SK-N-SH (cell line): ENCODE data around the gene BTBD2.

ENCODE experiments used
- CHD2 ChIP-seq: fragments of 150-350 bp; IDR thresholded peaks from 2 replicates; pipeline ENCODE4 v1.6.1; 2018; ENCODE audit warnings: low read length; ENCODE audit not compliant: partially characterized antibody
- EZH2phosphoT487 ChIP-seq: fragments of 200-600 bp; sonication (generic); IDR thresholded peaks from 2 replicates; pipeline ENCODE4 v1.6.1; 2017; ENCODE audit warnings: low read depth, mixed run types, mild to moderate bottlenecking, antibody characterized with exemption, moderate library complexity, borderline replicate concordance
- MXI1 ChIP-seq: IDR thresholded peaks from 2 replicates; pipeline ENCODE4 v1.6.1; 2012; ENCODE audit warnings: mild to moderate bottlenecking, low read depth, low read length, improper control_type of control experiment
- NFIC ChIP-seq: IDR thresholded peaks from 2 replicates; pipeline ENCODE4 v1.4.0; 2012; ENCODE audit warnings: borderline replicate concordance
- POLR2AphosphoS5 ChIP-seq: IDR thresholded peaks from 2 replicates; pipeline ENCODE4 v1.6.1; 2012; ENCODE audit warnings: low read depth, low read length
- RAD21 ChIP-seq: IDR thresholded peaks from 2 replicates; pipeline ENCODE4 v1.6.1; 2012; ENCODE audit warnings: mild to moderate bottlenecking, low read length
- RFX5 ChIP-seq: IDR thresholded peaks from 2 replicates; pipeline ENCODE4 v1.6.1; 2012; ENCODE audit warnings: mild to moderate bottlenecking, improper control_type of control experiment, low read length
- SMC3 ChIP-seq: IDR thresholded peaks from 2 replicates; pipeline ENCODE4 v1.6.1; 2012; ENCODE audit warnings: low read depth, low read length, improper control_type of control experiment
- TAF1 ChIP-seq: IDR thresholded peaks from 2 replicates; pipeline ENCODE4 v1.6.1; 2012; ENCODE audit warnings: low read depth, mild to moderate bottlenecking, low read length, moderate library complexity, borderline replicate concordance
- TF ChIP-seq, protein P1 (sequence below): fragments of 200-600 bp; sonication (generic); IDR thresholded peaks from 2 replicates; pipeline ENCODE4 v1.6.1; 2017; ENCODE audit warnings: antibody characterized with exemption, mild to moderate bottlenecking, moderate library complexity
- TF ChIP-seq, protein P2 (sequence below): fragments of 150-350 bp; IDR thresholded peaks from 2 replicates; pipeline ENCODE4 v1.6.1; 2017; ENCODE audit warnings: antibody characterized with exemption, low read length, low read depth, borderline replicate concordance
- TF ChIP-seq, protein P3 (sequence below): IDR thresholded peaks from 2 replicates; pipeline ENCODE4 v1.6.1; 2012; ENCODE audit warnings: mild to moderate bottlenecking, low read depth, low read length, moderate library complexity
- TF ChIP-seq, protein P4 (sequence below): IDR thresholded peaks from 2 replicates; pipeline ENCODE4; 2012

DNA sequence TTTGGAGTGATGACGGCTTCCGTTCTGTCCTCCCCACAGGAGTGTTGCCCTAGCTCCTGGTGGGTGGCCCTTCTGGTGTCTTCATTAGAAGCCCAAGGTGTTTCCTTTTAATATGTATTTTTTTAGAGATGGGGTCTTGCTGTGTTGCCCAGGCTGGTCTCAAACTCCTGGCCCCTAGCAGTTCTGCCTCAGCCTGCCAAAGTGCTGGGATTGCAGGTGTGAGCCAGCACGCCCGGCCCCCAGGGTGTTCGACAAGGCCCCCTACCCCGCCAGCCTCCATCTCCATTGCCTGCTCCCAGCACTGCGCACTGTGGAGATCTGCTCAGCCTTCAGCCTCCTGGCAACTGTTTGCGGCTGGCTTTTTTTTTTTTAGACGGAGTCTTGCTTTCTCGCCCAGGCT, 31.2 kb downstream of the BTBD2 start:
- TF ChIP-seq, protein P1, sequence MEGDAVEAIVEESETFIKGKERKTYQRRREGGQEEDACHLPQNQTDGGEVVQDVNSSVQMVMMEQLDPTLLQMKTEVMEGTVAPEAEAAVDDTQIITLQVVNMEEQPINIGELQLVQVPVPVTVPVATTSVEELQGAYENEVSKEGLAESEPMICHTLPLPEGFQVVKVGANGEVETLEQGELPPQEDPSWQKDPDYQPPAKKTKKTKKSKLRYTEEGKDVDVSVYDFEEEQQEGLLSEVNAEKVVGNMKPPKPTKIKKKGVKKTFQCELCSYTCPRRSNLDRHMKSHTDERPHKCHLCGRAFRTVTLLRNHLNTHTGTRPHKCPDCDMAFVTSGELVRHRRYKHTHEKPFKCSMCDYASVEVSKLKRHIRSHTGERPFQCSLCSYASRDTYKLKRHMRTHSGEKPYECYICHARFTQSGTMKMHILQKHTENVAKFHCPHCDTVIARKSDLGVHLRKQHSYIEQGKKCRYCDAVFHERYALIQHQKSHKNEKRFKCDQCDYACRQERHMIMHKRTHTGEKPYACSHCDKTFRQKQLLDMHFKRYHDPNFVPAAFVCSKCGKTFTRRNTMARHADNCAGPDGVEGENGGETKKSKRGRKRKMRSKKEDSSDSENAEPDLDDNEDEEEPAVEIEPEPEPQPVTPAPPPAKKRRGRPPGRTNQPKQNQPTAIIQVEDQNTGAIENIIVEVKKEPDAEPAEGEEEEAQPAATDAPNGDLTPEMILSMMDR, result no peak
- TF ChIP-seq SMC3 (no peak), RFX5 (no peak), CHD2 (no peak), EZH2phosphoT487 (no peak), RAD21 (no peak), NFIC (no peak), POLR2AphosphoS5 (no peak), MXI1 (no peak), TAF1 (no peak)
- TF ChIP-seq, protein P2, sequence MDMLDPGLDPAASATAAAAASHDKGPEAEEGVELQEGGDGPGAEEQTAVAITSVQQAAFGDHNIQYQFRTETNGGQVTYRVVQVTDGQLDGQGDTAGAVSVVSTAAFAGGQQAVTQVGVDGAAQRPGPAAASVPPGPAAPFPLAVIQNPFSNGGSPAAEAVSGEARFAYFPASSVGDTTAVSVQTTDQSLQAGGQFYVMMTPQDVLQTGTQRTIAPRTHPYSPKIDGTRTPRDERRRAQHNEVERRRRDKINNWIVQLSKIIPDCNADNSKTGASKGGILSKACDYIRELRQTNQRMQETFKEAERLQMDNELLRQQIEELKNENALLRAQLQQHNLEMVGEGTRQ, result no peak
- TF ChIP-seq, protein P3, sequence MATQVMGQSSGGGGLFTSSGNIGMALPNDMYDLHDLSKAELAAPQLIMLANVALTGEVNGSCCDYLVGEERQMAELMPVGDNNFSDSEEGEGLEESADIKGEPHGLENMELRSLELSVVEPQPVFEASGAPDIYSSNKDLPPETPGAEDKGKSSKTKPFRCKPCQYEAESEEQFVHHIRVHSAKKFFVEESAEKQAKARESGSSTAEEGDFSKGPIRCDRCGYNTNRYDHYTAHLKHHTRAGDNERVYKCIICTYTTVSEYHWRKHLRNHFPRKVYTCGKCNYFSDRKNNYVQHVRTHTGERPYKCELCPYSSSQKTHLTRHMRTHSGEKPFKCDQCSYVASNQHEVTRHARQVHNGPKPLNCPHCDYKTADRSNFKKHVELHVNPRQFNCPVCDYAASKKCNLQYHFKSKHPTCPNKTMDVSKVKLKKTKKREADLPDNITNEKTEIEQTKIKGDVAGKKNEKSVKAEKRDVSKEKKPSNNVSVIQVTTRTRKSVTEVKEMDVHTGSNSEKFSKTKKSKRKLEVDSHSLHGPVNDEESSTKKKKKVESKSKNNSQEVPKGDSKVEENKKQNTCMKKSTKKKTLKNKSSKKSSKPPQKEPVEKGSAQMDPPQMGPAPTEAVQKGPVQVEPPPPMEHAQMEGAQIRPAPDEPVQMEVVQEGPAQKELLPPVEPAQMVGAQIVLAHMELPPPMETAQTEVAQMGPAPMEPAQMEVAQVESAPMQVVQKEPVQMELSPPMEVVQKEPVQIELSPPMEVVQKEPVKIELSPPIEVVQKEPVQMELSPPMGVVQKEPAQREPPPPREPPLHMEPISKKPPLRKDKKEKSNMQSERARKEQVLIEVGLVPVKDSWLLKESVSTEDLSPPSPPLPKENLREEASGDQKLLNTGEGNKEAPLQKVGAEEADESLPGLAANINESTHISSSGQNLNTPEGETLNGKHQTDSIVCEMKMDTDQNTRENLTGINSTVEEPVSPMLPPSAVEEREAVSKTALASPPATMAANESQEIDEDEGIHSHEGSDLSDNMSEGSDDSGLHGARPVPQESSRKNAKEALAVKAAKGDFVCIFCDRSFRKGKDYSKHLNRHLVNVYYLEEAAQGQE, result no peak
- TF ChIP-seq, protein P4, sequence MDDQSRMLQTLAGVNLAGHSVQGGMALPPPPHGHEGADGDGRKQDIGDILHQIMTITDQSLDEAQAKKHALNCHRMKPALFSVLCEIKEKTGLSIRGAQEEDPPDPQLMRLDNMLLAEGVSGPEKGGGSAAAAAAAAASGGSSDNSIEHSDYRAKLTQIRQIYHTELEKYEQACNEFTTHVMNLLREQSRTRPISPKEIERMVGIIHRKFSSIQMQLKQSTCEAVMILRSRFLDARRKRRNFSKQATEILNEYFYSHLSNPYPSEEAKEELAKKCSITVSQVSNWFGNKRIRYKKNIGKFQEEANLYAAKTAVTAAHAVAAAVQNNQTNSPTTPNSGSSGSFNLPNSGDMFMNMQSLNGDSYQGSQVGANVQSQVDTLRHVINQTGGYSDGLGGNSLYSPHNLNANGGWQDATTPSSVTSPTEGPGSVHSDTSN, result no peak
